ENCODE measurements around the gene TEP1.

DNA sequence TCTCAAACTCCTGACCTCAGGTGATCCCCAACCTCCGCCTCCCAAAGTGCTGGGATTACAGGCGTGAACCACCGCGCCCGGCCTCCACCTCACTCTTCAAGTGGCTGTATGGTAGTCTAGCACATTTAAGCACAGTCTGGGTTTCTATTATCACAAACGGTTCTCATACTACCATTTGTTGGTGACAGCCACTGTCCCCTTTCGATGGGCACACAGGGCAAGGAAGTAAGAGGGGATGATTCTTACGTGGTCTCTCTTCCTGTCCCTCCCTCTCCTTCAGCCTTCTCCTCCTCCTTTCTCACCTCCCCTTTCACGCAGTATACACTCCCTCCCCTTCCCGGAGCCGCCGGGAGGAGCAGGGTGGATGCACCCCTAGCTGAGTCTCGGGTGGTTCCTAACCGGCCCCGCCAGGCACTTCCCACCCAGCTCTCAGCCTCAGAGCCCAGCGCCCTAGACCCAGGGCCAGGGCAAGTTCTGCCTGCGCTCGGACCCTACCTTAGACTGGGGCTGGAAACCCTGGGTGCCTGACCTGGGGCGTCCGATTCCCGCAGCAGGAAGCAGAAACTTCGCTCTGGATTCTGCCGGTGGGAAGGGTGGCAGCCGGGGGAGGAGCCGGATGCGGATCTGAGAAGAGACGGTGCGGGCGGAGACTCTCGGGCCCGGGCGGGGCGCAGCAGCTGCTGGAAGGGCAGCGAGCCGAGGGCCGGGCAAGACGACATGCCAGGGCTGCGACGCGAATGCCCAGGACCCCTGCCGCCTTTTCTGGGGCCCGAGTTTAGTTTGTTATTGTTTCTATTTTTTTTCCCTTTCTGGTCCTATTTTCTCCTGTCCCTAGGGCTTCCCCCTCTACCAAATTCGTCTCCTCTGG lies at the start of gene TEP1:
- TF ChIP-seq, protein P1, sequence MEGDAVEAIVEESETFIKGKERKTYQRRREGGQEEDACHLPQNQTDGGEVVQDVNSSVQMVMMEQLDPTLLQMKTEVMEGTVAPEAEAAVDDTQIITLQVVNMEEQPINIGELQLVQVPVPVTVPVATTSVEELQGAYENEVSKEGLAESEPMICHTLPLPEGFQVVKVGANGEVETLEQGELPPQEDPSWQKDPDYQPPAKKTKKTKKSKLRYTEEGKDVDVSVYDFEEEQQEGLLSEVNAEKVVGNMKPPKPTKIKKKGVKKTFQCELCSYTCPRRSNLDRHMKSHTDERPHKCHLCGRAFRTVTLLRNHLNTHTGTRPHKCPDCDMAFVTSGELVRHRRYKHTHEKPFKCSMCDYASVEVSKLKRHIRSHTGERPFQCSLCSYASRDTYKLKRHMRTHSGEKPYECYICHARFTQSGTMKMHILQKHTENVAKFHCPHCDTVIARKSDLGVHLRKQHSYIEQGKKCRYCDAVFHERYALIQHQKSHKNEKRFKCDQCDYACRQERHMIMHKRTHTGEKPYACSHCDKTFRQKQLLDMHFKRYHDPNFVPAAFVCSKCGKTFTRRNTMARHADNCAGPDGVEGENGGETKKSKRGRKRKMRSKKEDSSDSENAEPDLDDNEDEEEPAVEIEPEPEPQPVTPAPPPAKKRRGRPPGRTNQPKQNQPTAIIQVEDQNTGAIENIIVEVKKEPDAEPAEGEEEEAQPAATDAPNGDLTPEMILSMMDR (IDR thresholded peaks at IDR 0.05): peak in 3 of 4 experiments; percentile 4 to 11 (median 9)
- TF ChIP-seq POLR2A (IDR thresholded peaks at IDR 0.05) (peak; percentile 55 to 74), EP300 (IDR thresholded peaks at IDR 0.05) (no peak)

Measured in gastroesophageal sphincter (tissue), 3 donors.